Right hindlimb (tissue), 1 donor: ENCODE data around the gene ANXA5.
"Not testable (repeated sequence)": the region's sequence is repeated elsewhere in the genome, so short reads cannot be mapped to it uniquely, and the experiment has no call there.

ENCODE experiments used
- DNase-seq: peaks from one replicate; pipeline ENCODE4 v3.0.0-alpha.2; 2018

ANXA5 gene

GRCh38 chr4:121696581-121697461 is at the start of gene ANXA5:
Gene ANXA5 (minus strand): TSS chr4:121696980. CDS start chr4:121696589, 391 bp downstream.
- peak; percentile 94 for DNase-seq

GRCh38 chr4:121742794-121743193 is 46.0 kb upstream of the ANXA5 start:
- no peak for DNase-seq

GRCh38 chr4:121741751-121742150 is 45.0 kb upstream of the ANXA5 start:
- no peak for DNase-seq

- DNase-seq, result no peak
Observed at GRCh38 chr4:121740796-121741409, 44.1 kb upstream of the ANXA5 start.

- DNase-seq, result no peak
Observed at GRCh38 chr4:121739575-121739974, 42.8 kb upstream of the ANXA5 start.

- peak; percentile 29 for DNase-seq
Observed at GRCh38 chr4:121738780-121739535, 42.2 kb upstream of the ANXA5 start.

- no peak for DNase-seq
Observed at GRCh38 chr4:121737846-121738554, 41.2 kb upstream of the ANXA5 start.

- peak; percentile 28 for DNase-seq
Observed at GRCh38 chr4:121736735-121737351, 40.1 kb upstream of the ANXA5 start.

GRCh38 chr4:121734571-121734970 is 37.8 kb upstream of the ANXA5 start:
- no peak for DNase-seq

GRCh38 chr4:121733942-121734341 is 37.2 kb upstream of the ANXA5 start:
- DNase-seq, result no peak

- not testable (repeated sequence) for DNase-seq
Observed at GRCh38 chr4:121729753-121730152, 33.0 kb upstream of the ANXA5 start.

GRCh38 chr4:121728798-121729226 is 32.0 kb upstream of the ANXA5 start:
- DNase-seq, result no peak

- no peak for DNase-seq
Observed at GRCh38 chr4:121728066-121728465, 31.3 kb upstream of the ANXA5 start.

- no peak for DNase-seq
Observed at GRCh38 chr4:121726642-121727268, 30.0 kb upstream of the ANXA5 start.

- no peak for DNase-seq
Observed at GRCh38 chr4:121724671-121725070, 27.9 kb upstream of the ANXA5 start.

- DNase-seq, result no peak
Observed at GRCh38 chr4:121721700-121722099, 24.9 kb upstream of the ANXA5 start.

- no peak for DNase-seq
Observed at GRCh38 chr4:121720109-121720508, 23.3 kb upstream of the ANXA5 start.

- no peak for DNase-seq
Observed at GRCh38 chr4:121717680-121718237, 21.0 kb upstream of the ANXA5 start.

GRCh38 chr4:121714548-121714947 is 17.8 kb upstream of the ANXA5 start:
- no peak for DNase-seq

- DNase-seq, result no peak
Observed at GRCh38 chr4:121712783-121713182, 16.0 kb upstream of the ANXA5 start.

GRCh38 chr4:121712001-121712651 is 15.3 kb upstream of the ANXA5 start:
- no peak for DNase-seq
